HG02884 (cell line): Measurements from ENCODE around the gene SELENOS.
A peak's percentile ranks its signal among the peaks of the same experiment; 100 is the strongest.

Source experiments
- ATAC-seq: cut with Tn5 transposase; IDR thresholded peaks from one replicate; pipeline ENCODE4 v1.9.1; 2021; ENCODE audit warnings: mild to moderate bottlenecking, moderate library complexity; ENCODE audit not compliant: unreplicated experiment

SELENOS gene

GRCh38 chr15:101277943-101278564 lies 769 bp upstream of the SELENOS start:
- ATAC-seq: no peak

- ATAC-seq: no peak
These were observed 716 bp downstream of the SELENOS start for GRCh38 chr15:101276501-101277037.

- ATAC-seq: peak; percentile 37
These were observed 2.3 kb downstream of the SELENOS start for GRCh38 chr15:101275018-101275417.

DNA sequence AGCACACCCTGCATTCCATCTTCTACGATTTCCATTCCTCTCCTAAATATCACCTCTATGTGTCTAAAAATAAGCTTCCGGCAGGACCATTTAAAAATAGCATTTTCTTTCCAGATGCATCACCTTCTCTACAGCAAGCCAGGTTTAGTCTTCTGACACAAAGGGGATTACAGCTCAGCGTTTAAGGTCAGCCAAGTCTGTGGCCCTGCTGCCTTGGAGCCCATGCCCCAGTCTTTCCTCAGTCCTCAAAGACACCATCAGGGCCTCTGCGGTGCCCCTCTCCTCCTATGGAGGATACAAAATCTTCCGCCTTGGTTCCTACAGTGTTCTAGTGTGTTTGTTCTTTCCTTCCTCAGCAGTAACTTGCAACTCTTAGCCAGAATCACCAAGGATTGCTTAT lies 3.8 kb downstream of the SELENOS start:
- ATAC-seq: no peak

DNA sequence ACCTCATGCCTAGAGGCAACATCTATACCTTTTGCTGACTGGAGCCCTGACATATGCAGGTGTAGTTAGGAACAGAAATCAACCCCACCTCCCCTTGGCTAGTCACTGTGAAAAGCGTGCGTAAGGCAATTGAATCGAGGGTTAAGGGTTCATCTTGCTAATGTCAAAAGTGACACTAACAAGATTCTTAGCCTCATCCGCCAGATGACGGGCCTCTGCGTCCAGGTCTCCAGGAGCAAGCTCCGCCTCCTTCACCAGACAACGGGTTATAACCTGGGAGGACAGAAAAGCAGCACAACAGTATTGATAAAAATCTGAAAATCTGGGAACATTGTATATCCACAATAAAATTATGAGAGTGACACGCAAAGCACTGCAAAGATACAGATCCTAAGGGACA lies 4.7 kb downstream of the SELENOS start:
- ATAC-seq: no peak

DNA sequence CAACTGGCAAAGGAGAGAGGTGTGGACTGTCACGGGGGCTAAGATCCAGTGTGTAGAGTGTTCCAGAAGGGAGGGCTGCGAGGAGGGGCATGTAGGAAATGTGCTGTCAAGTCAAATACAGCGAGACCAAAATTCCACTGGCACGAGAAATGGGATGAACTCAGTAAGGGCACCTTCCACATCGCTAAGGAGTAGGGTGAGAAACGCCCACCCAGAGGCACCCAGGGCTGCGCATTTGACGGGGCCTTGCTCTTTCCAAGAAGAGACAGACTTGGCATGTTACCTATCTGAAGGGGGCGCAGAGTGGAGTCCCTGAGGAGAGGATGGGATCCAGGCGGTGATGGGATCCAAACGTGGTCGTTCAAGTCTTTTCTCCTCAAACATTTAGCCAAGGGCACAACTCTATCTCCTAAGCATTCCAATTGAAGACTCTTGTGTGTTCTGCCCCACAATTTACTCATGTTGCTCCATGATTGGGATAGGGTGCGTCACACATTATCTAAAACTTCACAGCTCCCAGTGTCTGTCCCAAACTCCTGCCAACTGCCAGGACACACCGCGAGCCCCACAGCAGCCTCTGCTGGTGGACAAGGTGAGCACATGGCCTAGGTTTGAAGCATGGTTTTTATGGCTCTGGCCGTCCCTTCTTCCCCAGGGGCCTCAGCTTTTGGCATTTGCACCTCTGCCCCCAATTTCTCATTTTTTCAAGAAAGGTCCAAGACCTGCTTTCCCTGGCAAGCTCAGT lies 7.6 kb downstream of the SELENOS start:
- no peak for ATAC-seq

GRCh38 chr15:101267320-101268104 lies 9.8 kb downstream of the SELENOS start:
- ATAC-seq: no peak

DNA sequence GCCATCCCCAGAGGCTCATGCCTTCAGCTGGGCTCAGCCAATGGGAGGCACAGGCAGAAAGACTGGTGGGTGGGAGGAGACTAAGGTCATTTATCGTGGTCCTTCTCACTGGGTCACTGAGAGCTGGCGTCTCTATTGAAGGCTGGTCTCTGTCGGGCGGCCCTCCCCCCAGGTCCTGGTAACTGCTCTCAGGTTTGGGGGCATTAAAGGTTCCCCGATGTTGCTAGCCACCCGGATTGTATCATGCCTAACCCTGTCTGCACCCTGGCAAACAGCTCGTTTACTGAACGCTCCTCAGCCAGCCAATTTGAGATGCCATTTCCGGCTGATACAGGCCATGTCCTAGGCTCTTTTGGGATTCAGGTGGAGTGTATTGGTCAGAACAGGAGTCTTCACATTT lies 10.5 kb downstream of the SELENOS start:
- no peak for ATAC-seq

DNA sequence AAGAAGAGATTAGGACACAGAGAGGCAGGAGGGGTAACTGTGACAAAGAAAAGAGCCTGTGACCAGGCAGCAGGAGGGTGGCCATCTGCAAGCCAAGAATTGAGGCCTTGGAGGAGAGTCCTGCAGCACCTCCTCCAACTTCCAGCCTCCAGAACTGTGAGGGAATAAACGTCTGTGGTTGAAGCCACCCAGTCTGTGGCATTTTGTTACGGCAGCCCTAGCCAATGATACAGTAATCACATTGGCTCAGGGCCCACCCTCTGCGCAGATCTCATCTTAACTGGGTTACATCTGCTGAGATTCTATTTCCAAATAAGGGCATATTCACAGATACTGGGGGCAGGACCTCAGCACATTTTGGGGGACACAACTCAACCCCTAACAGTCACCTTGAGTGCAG lies 11.3 kb downstream of the SELENOS start:
- ATAC-seq: no peak

DNA sequence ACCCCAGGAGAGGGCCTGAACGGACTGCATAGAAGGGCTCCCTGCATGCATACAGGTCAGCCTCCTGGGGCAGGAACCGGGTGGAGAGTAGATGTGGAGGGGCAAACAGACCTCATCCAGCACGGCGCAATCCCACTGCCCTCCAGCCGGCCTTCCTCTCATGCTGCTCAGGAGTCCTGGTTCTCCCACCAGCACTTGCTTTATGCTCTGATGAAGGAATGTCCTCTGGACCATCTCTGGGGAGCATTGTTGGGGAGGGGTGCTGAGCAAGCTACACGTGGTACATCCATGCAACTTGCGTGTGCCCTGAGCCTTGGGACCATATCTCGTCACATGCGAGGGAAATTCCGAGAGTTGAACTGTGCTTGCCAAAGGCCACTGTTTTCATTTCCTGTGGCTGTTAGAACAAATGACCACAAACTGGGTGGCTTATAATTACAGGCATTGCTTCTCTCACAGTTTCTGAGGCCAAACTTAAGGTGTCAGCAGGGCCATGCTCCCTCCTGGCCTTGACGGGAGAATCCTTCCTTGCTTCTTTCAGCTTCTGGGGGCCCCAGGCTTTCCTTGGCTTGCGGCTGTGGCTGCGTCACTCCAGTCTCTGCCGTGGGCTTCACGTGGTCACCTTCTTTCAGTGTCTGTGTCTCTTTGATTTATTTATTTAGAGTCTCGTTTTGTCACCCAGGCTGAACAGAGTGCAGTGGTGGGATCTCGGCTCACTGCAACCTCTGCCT lies 12.2 kb downstream of the SELENOS start:
- ATAC-seq: no peak

GRCh38 chr15:101264011-101264410 lies 13.3 kb downstream of the SELENOS start:
- no peak for ATAC-seq

GRCh38 chr15:101262551-101262950 lies 14.7 kb downstream of the SELENOS start:
- ATAC-seq: no peak

DNA sequence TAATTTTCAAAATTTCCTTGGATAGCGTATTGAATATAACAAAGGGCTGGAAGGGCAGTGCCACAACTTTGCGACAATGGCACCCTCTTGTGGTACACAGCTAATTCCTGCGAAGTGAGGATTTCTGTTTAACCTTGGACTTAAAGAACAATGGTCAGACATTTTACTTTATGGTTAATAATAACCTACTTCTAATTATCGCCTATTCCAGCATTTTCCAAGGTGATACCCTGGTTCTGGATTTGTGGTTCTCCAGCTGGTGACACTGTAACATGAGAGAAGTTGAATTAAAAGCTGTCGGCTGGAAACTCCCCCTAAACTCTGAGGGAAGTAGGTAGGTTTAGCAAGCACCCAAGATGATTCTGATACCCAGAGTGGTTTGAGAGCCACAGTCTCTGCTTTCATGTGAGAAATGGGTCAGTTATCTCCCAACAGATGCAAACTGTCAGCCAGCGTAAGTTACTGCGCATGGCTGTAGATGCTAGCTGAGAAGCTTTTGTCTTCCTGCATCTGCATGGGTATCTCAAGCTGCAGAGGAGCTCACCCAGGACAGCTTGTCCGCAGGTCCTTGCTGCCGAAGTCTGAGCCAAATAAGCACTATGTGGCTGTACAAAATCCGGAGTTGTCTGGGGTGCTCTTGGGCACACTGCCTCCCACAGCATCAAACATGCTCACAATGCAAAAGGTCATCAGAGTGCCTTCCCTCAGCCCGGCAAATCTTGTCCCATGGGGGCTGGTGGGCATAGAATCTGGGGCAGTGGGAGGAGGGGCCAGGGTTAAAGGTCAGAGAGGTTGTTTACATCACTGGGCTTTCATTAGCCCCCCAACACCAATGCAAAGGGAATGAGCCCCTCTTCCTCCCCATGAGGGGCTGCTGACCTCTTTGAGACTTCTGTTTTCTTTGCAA lies 18.8 kb downstream of the SELENOS start:
- ATAC-seq: no peak

DNA sequence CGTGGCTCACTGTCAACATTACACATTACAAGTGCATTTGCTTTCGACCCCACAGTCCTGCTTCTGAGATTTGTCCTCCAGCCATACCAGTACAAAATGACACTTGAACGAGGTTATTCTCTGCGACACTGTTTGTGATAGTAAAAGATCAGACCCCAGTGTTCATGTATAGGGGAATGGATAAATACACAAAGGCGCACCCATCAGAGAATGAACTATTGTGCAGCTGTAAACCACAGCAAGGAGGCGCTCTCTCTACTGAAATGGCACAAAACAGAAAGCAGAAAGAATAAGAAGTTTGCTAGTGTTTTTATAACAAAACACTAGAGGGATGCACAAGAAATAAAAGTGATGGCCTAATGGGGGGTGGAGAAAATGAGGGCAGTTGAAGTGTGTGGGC lies 20.5 kb downstream of the SELENOS start:
- no peak for ATAC-seq

DNA sequence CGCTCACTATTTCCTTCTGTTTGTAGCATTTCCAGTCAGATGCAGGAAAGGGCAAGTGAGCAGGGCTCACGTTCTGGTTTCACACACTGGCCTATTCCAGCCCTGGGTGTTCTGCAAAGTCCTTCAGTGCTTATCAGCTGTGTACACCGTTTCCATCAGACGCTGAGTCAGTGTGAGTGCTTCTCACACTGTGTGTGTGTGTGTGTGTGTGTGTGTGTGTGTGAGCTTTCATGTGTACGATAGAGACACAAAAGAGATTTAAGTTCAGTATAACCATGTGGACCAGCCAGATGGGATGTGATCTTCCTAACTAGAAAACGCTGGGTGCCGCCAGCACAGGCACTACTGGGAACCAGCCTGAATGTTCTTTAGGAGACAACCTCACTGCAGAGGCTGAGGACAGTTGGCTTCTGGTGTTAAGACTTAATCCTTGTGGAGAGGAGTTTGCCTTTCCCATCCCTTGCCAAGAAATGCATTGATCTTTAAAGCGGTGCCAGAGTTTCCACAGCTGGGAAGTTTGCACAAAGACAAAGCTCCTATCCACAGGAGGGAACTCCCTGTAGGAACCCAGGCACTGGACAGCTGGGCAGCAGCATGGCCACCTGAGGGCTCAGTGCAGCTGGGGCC lies 21.6 kb downstream of the SELENOS start:
- no peak for ATAC-seq

DNA sequence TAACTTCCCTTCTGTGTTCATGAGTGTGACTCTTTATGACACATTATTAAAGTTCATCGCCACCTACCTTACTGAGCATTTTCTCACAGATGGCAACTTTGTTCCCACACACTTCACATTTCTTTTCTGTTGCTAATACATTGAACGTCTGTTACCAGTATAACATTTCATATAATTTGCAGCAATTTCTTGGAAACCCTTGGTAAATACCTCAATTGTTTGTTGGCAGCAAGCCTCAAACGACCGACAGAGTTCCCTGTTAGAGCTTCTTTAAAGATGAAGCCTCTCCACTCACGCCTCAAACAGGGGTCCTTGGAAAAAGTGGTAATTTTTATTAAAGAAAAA lies 22.3 kb downstream of the SELENOS start:
- ATAC-seq: no peak

GRCh38 chr15:101254157-101255050 lies 22.9 kb downstream of the SELENOS start:
- no peak for ATAC-seq

GRCh38 chr15:101252836-101253235 lies 24.4 kb downstream of the SELENOS start:
- ATAC-seq: peak; percentile 7
